SU-DHL-6 (cell line): ENCODE measurements around the gene TTLL11.

Source experiments
- H2AFZ ChIP-seq: fragments of 200-600 bp; sonication (generic); 2 replicates; pipeline ENCODE4 v1.6.1; 2014; ENCODE audit warnings: low read depth, mild to moderate bottlenecking, moderate library complexity, mixed read lengths, antibody characterized with exemption, low read length; ENCODE audit not compliant: severe bottlenecking
- H3F3A ChIP-seq: fragments of 200-600 bp; shearing (Covaris generic); 2 replicates; pipeline ENCODE4 v1.6.0; 2016; ENCODE audit warnings: antibody characterized with exemption, mild to moderate bottlenecking; ENCODE audit not compliant: insufficient read depth
- H3K27ac ChIP-seq: fragments of 200-600 bp; sonication (generic); 2 replicates; pipeline ENCODE4 v1.5.1; 2016; ENCODE audit warnings: low read depth, mild to moderate bottlenecking, low read length, moderate library complexity, mixed read lengths
- H3K27me3 ChIP-seq: fragments of 200-600 bp; sonication (generic), shearing (Covaris generic); 2 replicates; pipeline ENCODE4 v1.6.0; 2014; ENCODE audit warnings: mild to moderate bottlenecking, low read length
- H3K36me3 ChIP-seq: fragments of 200-600 bp; sonication (generic); 2 replicates; pipeline ENCODE4 v1.6.1; 2014; ENCODE audit warnings: mild to moderate bottlenecking, low read length, mixed read lengths
- H3K4me2 ChIP-seq: fragments of 300-600, 200-600 bp; shearing (Covaris generic), sonication (generic); 2 replicates; pipeline ENCODE4 v1.6.0; 2014; ENCODE audit warnings: low read length, low read depth, mild to moderate bottlenecking; ENCODE audit not compliant: poor library complexity, severe bottlenecking
- H3K4me3 ChIP-seq: fragments of 200-600 bp; sonication (generic); 2 replicates; pipeline ENCODE4 v1.5.1; 2014; ENCODE audit warnings: antibody characterized with exemption, low read length, mild to moderate bottlenecking, mixed read lengths; ENCODE audit not compliant: insufficient read depth, poor library complexity, severe bottlenecking
- H3K79me2 ChIP-seq: fragments of 200-600 bp; sonication (generic); 2 replicates; pipeline ENCODE4 v1.6.1; 2014; ENCODE audit warnings: mild to moderate bottlenecking, low read length, moderate library complexity; ENCODE audit not compliant: insufficient read depth
- H3K9ac ChIP-seq: fragments of 200-600 bp; sonication (generic); 2 replicates; pipeline ENCODE4 v1.7.0; 2014; ENCODE audit warnings: mild to moderate bottlenecking, low read length
- H3K9me2 ChIP-seq: fragments of 200-600 bp; sonication (generic); replicated peaks from 2 replicates; pipeline ENCODE4 v1.6.1; 2014; ENCODE audit warnings: low read length; ENCODE audit not compliant: insufficient read depth
- H3K9me3 ChIP-seq: fragments of 200-600 bp; sonication (generic); 2 replicates; pipeline ENCODE4 v1.6.1; 2014; ENCODE audit warnings: low read length, mixed read lengths; ENCODE audit not compliant: insufficient read depth
- H4K20me1 ChIP-seq: fragments of 200-600 bp; sonication (generic); 2 replicates; pipeline ENCODE4 v1.6.1; 2014; ENCODE audit warnings: low read depth, mild to moderate bottlenecking, antibody characterized with exemption, low read length, moderate library complexity, mixed read lengths
- EZH2phosphoT487 ChIP-seq: fragments of 200-600 bp; sonication (generic), shearing (Covaris generic); conservative IDR thresholded peaks from 2 replicates; pipeline ENCODE4 v1.6.1; 2018; ENCODE audit warnings: mild to moderate bottlenecking, antibody characterized with exemption, low read length, moderate library complexity, mixed read lengths
- TF ChIP-seq, protein P1 (sequence below): fragments of 200-600 bp; sonication (generic); IDR thresholded peaks from one replicate; pipeline ENCODE4 v1.5.1; 2017; ENCODE audit warnings: antibody characterized with exemption, mild to moderate bottlenecking, low read length, moderate library complexity; ENCODE audit not compliant: insufficient read depth, poor library complexity, severe bottlenecking

Gene TTLL11

GRCh38 chr9:121929893-121930875 is 162.9 kb downstream of the TTLL11 start:
- H3K27ac ChIP-seq = no peak overlapping the region
- H3K9me3 ChIP-seq = no peaks in the 10 kb centered on the region
- H3F3A ChIP-seq = no peaks in the 10 kb centered on the region
- no peak for TF ChIP-seq EZH2phosphoT487
- TF ChIP-seq, protein P1, sequence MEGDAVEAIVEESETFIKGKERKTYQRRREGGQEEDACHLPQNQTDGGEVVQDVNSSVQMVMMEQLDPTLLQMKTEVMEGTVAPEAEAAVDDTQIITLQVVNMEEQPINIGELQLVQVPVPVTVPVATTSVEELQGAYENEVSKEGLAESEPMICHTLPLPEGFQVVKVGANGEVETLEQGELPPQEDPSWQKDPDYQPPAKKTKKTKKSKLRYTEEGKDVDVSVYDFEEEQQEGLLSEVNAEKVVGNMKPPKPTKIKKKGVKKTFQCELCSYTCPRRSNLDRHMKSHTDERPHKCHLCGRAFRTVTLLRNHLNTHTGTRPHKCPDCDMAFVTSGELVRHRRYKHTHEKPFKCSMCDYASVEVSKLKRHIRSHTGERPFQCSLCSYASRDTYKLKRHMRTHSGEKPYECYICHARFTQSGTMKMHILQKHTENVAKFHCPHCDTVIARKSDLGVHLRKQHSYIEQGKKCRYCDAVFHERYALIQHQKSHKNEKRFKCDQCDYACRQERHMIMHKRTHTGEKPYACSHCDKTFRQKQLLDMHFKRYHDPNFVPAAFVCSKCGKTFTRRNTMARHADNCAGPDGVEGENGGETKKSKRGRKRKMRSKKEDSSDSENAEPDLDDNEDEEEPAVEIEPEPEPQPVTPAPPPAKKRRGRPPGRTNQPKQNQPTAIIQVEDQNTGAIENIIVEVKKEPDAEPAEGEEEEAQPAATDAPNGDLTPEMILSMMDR = no peak
- no peaks in the 10 kb centered on the region for H3K27me3 ChIP-seq
- no peak overlapping the region for H3K4me2 ChIP-seq
- H3K9ac ChIP-seq = no peak overlapping the region
- no peak overlapping the region for H3K4me3 ChIP-seq
- no peaks in the 10 kb centered on the region for H3K9me2 ChIP-seq
- H3K79me2 ChIP-seq = no peaks in the 10 kb centered on the region
- no peaks in the 10 kb centered on the region for H4K20me1 ChIP-seq
- no peak overlapping the region for H2AFZ ChIP-seq
- no peaks in the 10 kb centered on the region for H3K36me3 ChIP-seq

DNA sequence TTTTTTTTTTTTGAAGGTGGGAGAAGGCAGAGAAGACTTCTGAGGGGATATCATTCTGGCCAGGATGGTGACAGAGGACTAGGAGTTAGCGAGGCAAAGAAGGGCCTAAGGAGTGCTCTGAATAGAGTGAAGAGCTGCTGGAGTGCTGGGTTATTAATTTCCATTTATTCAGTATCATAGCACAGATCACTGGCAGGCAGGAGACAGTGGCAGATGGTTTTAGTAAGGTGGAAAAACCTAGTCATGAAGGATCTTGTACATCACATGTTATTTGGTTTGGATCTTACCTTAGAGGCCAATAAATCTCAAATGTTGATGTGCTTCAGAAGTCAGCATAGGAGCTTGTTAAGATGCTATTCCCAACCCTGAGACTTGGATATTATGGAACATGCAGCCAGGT is 165.5 kb downstream of the TTLL11 start:
- H4K20me1 ChIP-seq = no peaks in the 10 kb centered on the region
- H3K4me2 ChIP-seq = no peak overlapping the region
- H3K9me3 ChIP-seq = no peaks in the 10 kb centered on the region
- no peak overlapping the region for H3K4me3 ChIP-seq
- H3K79me2 ChIP-seq = no peaks in the 10 kb centered on the region
- H3K9ac ChIP-seq = no peak overlapping the region
- H3K27ac ChIP-seq = no peak overlapping the region
- H3F3A ChIP-seq = no peaks in the 10 kb centered on the region
- H3K9me2 ChIP-seq = no peaks in the 10 kb centered on the region
- H3K27me3 ChIP-seq = no peaks in the 10 kb centered on the region
- no peaks in the 10 kb centered on the region for H3K36me3 ChIP-seq
- no peak overlapping the region for H2AFZ ChIP-seq
- TF ChIP-seq, protein P1 = no peak
- no peak for TF ChIP-seq EZH2phosphoT487

DNA sequence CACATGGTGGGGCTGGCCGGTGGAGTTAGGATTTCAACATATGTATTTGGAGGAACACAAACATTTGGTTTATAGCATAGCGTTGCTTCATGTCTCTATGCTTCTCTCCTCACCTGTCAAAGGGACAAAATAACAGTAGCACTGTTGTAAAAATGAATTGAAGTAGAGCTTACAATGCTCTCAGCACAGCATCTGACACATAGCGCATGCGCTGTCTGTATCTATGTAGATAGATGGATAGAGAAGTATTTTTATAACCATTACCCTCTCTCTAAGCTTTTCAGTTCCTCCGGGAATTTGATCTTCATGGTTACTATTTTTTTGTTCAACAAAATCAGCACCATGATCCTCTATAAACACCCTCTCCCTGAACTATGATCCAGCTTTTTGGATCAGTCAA is 166.0 kb downstream of the TTLL11 start:
- no peaks in the 10 kb centered on the region for H3K27me3 ChIP-seq
- no peaks in the 10 kb centered on the region for H3K9me3 ChIP-seq
- no peaks in the 10 kb centered on the region for H4K20me1 ChIP-seq
- no peak overlapping the region for H3K4me2 ChIP-seq
- H3F3A ChIP-seq = no peaks in the 10 kb centered on the region
- H3K79me2 ChIP-seq = no peaks in the 10 kb centered on the region
- no peak overlapping the region for H3K27ac ChIP-seq
- TF ChIP-seq, protein P1 = no peak
- TF ChIP-seq EZH2phosphoT487 = no peak
- H2AFZ ChIP-seq = no peak overlapping the region
- H3K4me3 ChIP-seq = no peak overlapping the region
- H3K36me3 ChIP-seq = no peaks in the 10 kb centered on the region
- no peaks in the 10 kb centered on the region for H3K9me2 ChIP-seq
- H3K9ac ChIP-seq = no peak overlapping the region
